SU-DHL-6 (cell line): ENCODE data around the gene YIPF3.

Source experiments
- H2AFZ ChIP-seq: fragments of 200-600 bp; sonication (generic); 2 replicates; pipeline ENCODE4 v1.6.1; 2014; ENCODE audit warnings: low read depth, mild to moderate bottlenecking, moderate library complexity, mixed read lengths, antibody characterized with exemption, low read length; ENCODE audit not compliant: severe bottlenecking
- H3F3A ChIP-seq: fragments of 200-600 bp; shearing (Covaris generic); 2 replicates; pipeline ENCODE4 v1.6.0; 2016; ENCODE audit warnings: antibody characterized with exemption, mild to moderate bottlenecking; ENCODE audit not compliant: insufficient read depth
- H3K27ac ChIP-seq: fragments of 200-600 bp; sonication (generic); 2 replicates; pipeline ENCODE4 v1.5.1; 2016; ENCODE audit warnings: low read depth, mild to moderate bottlenecking, low read length, moderate library complexity, mixed read lengths
- H3K27me3 ChIP-seq: fragments of 200-600 bp; sonication (generic), shearing (Covaris generic); 2 replicates; pipeline ENCODE4 v1.6.0; 2014; ENCODE audit warnings: mild to moderate bottlenecking, low read length
- H3K36me3 ChIP-seq: fragments of 200-600 bp; sonication (generic); 2 replicates; pipeline ENCODE4 v1.6.1; 2014; ENCODE audit warnings: mild to moderate bottlenecking, low read length, mixed read lengths
- H3K4me2 ChIP-seq: fragments of 300-600, 200-600 bp; shearing (Covaris generic), sonication (generic); 2 replicates; pipeline ENCODE4 v1.6.0; 2014; ENCODE audit warnings: low read length, low read depth, mild to moderate bottlenecking; ENCODE audit not compliant: poor library complexity, severe bottlenecking
- H3K4me3 ChIP-seq: fragments of 200-600 bp; sonication (generic); 2 replicates; pipeline ENCODE4 v1.5.1; 2014; ENCODE audit warnings: antibody characterized with exemption, low read length, mild to moderate bottlenecking, mixed read lengths; ENCODE audit not compliant: insufficient read depth, poor library complexity, severe bottlenecking
- H3K79me2 ChIP-seq: fragments of 200-600 bp; sonication (generic); 2 replicates; pipeline ENCODE4 v1.6.1; 2014; ENCODE audit warnings: mild to moderate bottlenecking, low read length, moderate library complexity; ENCODE audit not compliant: insufficient read depth
- H3K9ac ChIP-seq: fragments of 200-600 bp; sonication (generic); 2 replicates; pipeline ENCODE4 v1.7.0; 2014; ENCODE audit warnings: mild to moderate bottlenecking, low read length
- H3K9me2 ChIP-seq: fragments of 200-600 bp; sonication (generic); replicated peaks from 2 replicates; pipeline ENCODE4 v1.6.1; 2014; ENCODE audit warnings: low read length; ENCODE audit not compliant: insufficient read depth
- H3K9me3 ChIP-seq: fragments of 200-600 bp; sonication (generic); 2 replicates; pipeline ENCODE4 v1.6.1; 2014; ENCODE audit warnings: low read length, mixed read lengths; ENCODE audit not compliant: insufficient read depth
- H4K20me1 ChIP-seq: fragments of 200-600 bp; sonication (generic); 2 replicates; pipeline ENCODE4 v1.6.1; 2014; ENCODE audit warnings: low read depth, mild to moderate bottlenecking, antibody characterized with exemption, low read length, moderate library complexity, mixed read lengths
- EZH2phosphoT487 ChIP-seq: fragments of 200-600 bp; sonication (generic), shearing (Covaris generic); conservative IDR thresholded peaks from 2 replicates; pipeline ENCODE4 v1.6.1; 2018; ENCODE audit warnings: mild to moderate bottlenecking, antibody characterized with exemption, low read length, moderate library complexity, mixed read lengths
- TF ChIP-seq, protein P1 (sequence below): fragments of 200-600 bp; sonication (generic); IDR thresholded peaks from one replicate; pipeline ENCODE4 v1.5.1; 2017; ENCODE audit warnings: antibody characterized with exemption, mild to moderate bottlenecking, low read length, moderate library complexity; ENCODE audit not compliant: insufficient read depth, poor library complexity, severe bottlenecking

YIPF3 gene

DNA sequence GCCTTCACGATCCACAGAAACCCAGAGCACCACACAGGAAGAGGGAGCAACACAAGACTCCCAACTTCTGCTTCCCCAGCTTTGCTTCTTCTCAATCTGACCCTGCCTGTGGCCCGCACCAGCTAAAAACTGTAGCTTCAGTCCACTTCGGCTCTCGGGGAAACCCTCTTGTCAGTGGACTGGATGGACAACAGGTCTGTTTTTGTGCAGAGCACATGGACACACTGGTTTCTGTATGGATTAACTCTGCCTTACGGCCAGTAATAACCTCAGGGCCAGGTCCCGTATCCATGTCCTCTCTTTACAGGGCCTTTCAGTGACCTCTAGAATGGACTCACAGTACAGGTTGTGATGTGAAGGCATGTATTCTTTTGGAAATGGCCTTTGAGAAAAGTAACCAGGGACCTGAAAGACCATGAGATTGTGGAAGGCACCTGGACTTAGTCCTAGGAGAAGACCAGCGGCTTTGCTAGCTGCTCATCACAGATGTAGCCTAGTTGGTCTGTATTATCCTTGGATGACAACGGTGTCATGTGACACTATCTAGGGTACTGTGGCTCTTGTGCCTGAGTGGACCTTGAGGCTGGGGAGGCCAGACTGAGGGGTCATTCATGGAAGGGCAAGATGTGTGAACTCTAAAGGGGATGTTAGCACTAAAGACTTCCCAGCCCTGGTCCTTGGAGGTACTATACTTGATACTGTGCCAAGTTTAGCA lies 6.0 kb upstream of the YIPF3 start:
- no peak for TF ChIP-seq EZH2phosphoT487
- TF ChIP-seq, protein P1, sequence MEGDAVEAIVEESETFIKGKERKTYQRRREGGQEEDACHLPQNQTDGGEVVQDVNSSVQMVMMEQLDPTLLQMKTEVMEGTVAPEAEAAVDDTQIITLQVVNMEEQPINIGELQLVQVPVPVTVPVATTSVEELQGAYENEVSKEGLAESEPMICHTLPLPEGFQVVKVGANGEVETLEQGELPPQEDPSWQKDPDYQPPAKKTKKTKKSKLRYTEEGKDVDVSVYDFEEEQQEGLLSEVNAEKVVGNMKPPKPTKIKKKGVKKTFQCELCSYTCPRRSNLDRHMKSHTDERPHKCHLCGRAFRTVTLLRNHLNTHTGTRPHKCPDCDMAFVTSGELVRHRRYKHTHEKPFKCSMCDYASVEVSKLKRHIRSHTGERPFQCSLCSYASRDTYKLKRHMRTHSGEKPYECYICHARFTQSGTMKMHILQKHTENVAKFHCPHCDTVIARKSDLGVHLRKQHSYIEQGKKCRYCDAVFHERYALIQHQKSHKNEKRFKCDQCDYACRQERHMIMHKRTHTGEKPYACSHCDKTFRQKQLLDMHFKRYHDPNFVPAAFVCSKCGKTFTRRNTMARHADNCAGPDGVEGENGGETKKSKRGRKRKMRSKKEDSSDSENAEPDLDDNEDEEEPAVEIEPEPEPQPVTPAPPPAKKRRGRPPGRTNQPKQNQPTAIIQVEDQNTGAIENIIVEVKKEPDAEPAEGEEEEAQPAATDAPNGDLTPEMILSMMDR: no peak
- no peaks in the 10 kb centered on the region for H3K27me3 ChIP-seq
- peaks cover 27% of the 10 kb centered on the region; the same call in 1 of the 2 replicates for H3K36me3 ChIP-seq

GRCh38 chr6:43521836-43522235 lies 5.1 kb upstream of the YIPF3 start:
- no peaks in the 10 kb centered on the region for H4K20me1 ChIP-seq
- no peaks in the 10 kb centered on the region for H3K27me3 ChIP-seq
- no peak overlapping the region for H2AFZ ChIP-seq
- no peaks in the 10 kb centered on the region for H3K9me3 ChIP-seq
- H3F3A ChIP-seq: 0 out of 2 replicates have a peak, but pooled peaks cover 14% of the 10 kb centered on the region
- no peak overlapping the region for H3K27ac ChIP-seq
- TF ChIP-seq, protein P1: no peak
- no peak for TF ChIP-seq EZH2phosphoT487
- H3K4me3 ChIP-seq: no peak overlapping the region
- no peak overlapping the region for H3K9ac ChIP-seq
- H3K4me2 ChIP-seq: no peak overlapping the region
- H3K9me2 ChIP-seq: no peaks in the 10 kb centered on the region
- H3K36me3 ChIP-seq: peaks cover 25% of the 10 kb centered on the region; the same call in 1 of the 2 replicates
- peaks cover 28% of the 10 kb centered on the region for H3K79me2 ChIP-seq

More for the DNA sequence above, 6.0 kb upstream of the YIPF3 start:
- Histone ChIP-seq H3K27ac (no peak overlapping the region), H3K9me3 (no peaks in the 10 kb centered on the region), H3K79me2 (peaks cover 20% of the 10 kb centered on the region), H3K9ac (no peak overlapping the region), H3K4me2 (no peak overlapping the region), H4K20me1 (no peaks in the 10 kb centered on the region), H3F3A (0 out of 2 replicates have a peak, but pooled peaks cover 14% of the 10 kb centered on the region), H2AFZ (no peak overlapping the region), H3K4me3 (no peak overlapping the region), H3K9me2 (no peaks in the 10 kb centered on the region)

DNA sequence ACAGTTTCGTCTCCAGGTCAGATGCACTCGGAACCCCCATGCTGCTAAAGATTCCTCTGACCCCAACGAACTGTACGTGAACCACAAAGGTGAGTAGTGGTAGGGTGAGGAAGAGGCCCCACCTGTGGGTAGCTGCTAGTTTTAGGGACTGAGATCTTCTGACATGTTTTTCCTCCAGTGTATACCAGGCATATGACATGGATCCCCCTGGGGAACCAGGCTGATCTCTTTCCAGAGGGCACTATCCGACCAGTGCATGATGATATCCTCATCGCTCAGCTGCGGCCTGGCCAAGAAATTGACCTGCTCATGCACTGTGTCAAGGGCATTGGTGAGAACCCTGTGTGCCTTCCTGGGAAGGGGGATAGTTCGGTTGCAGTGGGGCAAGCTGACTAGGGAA lies 3.4 kb upstream of the YIPF3 start:
- Histone ChIP-seq H3K36me3 (peaks cover 25% of the 10 kb centered on the region; the same call in 1 of the 2 replicates), H3K27ac (no peak overlapping the region), H4K20me1 (no peaks in the 10 kb centered on the region), H3K9ac (no peak overlapping the region), H3K4me3 (no peak overlapping the region), H3K4me2 (no peak overlapping the region), H3K9me3 (no peaks in the 10 kb centered on the region), H3F3A (0 out of 2 replicates have a peak, but pooled peaks cover 14% of the 10 kb centered on the region), H3K79me2 (peaks cover 44% of the 10 kb centered on the region), H3K9me2 (no peaks in the 10 kb centered on the region), H3K27me3 (no peaks in the 10 kb centered on the region), H2AFZ (no peak overlapping the region)
- TF ChIP-seq EZH2phosphoT487: no peak
- TF ChIP-seq, protein P1: no peak
